HG03521 (cell line): Measurements from ENCODE around the gene LEMD2.

Experiments used
- ATAC-seq: cut with Tn5 transposase; IDR thresholded peaks from one replicate; pipeline ENCODE4 v1.9.1; 2021; ENCODE audit warnings: mild to moderate bottlenecking, moderate library complexity; ENCODE audit not compliant: unreplicated experiment

Gene LEMD2

GRCh38 chr6:33742837-33743236 is 46.1 kb downstream of the LEMD2 start:
- no peak for ATAC-seq

- ATAC-seq = no peak
Measured at GRCh38 chr6:33742092-33742491, 46.8 kb downstream of the LEMD2 start.

GRCh38 chr6:33740794-33741193 is 48.1 kb downstream of the LEMD2 start:
- ATAC-seq = no peak

GRCh38 chr6:33740204-33740608 is 48.7 kb downstream of the LEMD2 start:
- ATAC-seq = no peak

- ATAC-seq = no peak
Measured at GRCh38 chr6:33739571-33739970, 49.4 kb downstream of the LEMD2 start.

DNA sequence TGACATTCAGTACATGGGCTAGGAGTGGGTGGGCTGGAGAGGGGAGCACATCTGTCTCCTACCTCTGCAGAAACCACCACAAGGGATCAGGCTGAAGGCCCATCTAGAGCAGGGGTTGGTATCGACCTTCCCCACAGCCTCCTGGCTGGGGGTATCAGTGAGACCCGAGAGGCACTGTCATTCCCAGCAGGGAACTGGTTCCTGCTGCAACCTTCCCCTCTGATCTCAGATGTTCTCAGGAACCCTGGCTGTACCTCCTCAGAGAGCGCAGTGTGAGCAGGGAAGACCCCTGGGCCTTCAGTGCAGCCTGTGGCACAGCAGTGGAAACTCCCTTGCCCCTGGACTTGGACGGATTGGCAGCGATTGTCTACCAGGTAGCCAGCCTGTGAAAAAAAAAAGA is 50.1 kb downstream of the LEMD2 start:
- ATAC-seq = no peak

DNA sequence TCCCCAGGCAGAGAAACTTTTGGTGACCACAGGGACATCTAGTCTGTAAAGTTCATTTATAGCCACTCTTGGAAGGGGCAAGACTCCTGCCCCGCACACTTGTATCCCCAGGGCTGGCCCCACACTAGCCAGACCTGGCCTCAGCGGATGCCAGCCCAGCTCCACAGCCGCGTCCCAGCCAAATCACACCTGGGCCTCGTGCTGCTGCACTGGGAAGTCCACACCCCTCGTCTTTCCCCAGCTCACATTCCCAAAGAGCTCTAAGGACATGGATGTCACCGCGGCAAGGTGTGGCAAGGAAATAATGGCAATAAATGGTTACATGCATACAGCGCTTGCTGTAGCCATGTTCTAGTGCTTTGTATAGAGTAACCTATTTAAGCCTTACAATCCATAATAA is 50.8 kb downstream of the LEMD2 start:
- ATAC-seq = no peak

GRCh38 chr6:33737267-33738026 is 51.5 kb downstream of the LEMD2 start:
- no peak for ATAC-seq

- ATAC-seq = no peak
Measured at GRCh38 chr6:33735216-33735615, 53.7 kb downstream of the LEMD2 start.

DNA sequence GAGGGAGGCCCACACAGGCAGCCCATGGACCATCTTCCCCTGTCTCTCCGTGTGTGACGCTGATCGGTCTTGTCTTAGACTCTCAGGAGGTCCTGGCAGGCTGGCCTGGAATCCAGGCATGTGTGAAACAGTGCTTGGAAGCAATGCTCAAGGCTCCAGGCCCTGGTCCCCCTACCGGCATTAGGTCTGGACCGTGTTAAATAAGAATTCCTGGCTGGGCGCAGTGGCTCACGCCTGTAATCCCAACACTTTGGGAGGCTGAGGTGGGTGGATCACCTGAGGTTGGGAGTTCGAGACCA is 55.3 kb downstream of the LEMD2 start:
- ATAC-seq = no peak

- no peak for ATAC-seq
Measured at GRCh38 chr6:33732817-33733708, 55.9 kb downstream of the LEMD2 start.

DNA sequence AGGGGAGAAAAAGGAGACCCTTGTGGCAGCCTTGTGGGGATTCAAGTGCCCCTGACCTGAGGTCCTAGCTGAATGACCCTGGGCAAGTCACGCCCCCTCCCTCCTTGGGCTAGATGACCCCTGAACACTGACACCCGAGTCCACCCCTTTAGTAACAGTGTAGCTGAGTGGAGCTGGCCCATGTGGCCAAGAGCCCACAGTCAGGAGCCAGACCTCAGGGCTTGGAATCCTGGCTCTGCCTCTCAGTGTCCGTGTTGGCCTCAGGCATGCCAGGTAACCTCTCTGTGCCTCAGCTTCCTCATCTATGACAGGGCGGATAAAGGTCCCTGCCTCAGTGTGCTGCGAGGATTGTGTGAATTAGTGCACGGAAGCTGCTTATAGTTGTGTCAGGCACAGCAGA is 56.5 kb downstream of the LEMD2 start:
- no peak for ATAC-seq

GRCh38 chr6:33731751-33732282 is 57.1 kb downstream of the LEMD2 start:
- no peak for ATAC-seq

DNA sequence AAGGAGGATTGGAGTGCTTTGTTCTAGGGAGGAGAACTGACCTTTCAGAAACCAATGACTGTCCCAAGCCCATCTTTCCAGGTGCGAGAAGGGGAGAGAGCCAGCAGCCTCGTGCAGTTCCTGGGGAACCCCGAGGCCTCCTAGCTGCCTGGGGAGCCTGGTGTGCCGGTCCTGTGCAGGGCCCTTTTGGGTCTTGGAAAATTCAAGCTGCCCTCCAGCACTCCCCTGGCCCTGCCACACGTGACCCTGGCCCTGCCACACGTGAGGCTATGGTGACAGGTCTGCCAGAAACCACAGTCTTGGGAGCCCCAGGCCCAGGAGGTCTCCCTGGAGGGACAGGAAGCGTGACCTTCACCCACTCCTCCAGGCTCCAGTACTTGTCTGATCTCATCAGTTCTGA is 57.9 kb downstream of the LEMD2 start:
- no peak for ATAC-seq

DNA sequence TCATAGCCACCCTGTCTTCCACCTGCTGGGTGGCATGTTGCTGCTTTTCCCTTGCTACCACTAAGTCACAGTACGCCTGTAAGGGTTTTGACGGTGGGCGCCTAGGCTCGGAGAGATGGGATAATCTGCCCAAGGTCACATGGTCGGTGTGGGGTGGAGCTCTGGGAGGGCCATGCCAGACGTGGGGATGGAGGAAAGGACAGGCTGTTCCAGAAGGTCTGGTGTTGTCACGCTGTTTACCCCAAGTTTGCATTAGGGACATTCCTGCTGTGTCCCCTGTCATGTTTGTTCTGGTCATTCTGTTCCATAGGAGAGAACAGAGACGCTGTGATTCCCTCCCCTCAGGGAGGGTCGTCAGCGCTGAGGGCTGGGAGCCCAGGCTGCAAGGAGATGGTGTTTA is 58.3 kb downstream of the LEMD2 start:
- ATAC-seq = no peak

- no peak for ATAC-seq
Measured at GRCh38 chr6:33729059-33729458, 59.9 kb downstream of the LEMD2 start.

DNA sequence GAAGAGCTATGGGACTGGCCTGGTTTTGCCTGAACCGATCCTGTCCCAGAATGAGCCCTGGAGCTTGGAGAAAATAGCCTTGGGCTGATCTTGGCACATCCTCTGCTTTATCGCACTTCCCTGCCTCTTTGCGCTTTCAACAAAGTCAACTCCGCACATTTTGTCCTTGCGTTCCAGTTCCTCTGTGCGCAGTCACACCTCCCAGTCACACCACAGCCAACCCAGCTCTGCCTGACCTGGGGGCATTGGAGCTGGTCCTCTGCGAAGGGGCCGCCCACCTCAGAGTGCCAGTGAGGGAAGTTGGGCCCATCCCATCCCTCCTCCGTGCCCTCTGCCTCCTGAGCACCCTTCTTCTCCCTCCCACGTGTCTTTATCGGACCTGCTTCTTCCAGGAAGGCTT is 60.5 kb downstream of the LEMD2 start:
- no peak for ATAC-seq

GRCh38 chr6:33727932-33728331 is 61.0 kb downstream of the LEMD2 start:
- no peak for ATAC-seq

DNA sequence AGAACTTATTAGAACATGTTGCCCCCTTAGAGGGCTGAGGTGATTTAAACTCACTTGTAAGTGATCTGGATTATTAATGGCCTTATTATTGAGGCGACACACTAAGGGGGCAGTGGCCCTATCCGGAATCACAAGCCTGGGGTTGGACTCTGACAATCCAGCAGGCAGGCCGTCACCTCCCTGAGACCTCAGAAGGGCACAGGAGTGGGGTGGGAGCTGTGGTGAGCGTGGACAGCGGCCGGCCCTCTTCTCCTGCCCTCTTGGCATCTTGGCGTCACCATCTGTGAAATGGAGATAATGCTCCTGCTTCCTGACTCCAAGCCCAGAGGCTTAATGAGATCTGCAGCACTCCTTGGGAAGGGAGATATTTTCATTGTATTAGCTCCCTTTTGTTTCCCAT is 61.8 kb downstream of the LEMD2 start:
- ATAC-seq = no peak

DNA sequence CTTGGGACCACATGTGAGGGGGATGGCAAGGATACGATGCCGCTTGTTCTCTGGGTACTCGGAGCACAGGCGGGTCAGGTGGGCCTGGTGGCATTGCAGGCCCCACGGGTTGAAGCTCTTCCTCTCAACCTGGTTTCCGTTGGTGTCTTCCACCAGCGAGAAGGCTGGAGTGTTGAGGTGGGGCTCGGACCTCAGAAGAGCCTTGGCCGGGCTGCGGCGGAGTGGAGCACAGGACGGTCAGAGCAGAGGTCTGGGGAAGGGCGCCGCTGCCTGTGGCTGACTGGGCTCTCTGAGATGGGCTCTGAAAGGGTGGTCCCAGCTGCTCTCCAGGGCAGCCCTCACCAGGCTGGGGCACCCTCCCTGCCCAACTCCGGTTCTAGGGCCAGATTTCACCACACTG is 62.2 kb downstream of the LEMD2 start:
- no peak for ATAC-seq

- no peak for ATAC-seq
Measured at GRCh38 chr6:33725891-33726673, 62.8 kb downstream of the LEMD2 start.
